ENCODE data around the gene UBE3D. TPM values are rescaled to one million over a fixed set of nuclear protein-coding genes. Genes with fewer than 3 reads are reported as not detected.

UBE3D gene, protein sequence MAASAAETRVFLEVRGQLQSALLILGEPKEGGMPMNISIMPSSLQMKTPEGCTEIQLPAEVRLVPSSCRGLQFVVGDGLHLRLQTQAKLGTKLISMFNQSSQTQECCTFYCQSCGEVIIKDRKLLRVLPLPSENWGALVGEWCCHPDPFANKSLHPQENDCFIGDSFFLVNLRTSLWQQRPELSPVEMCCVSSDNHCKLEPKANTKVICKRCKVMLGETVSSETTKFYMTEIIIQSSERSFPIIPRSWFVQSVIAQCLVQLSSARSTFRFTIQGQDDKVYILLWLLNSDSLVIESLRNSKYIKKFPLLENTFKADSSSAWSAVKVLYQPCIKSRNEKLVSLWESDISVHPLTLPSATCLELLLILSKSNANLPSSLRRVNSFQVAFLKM
- 7.7 and 13.4 TPM in 2 replicates for total RNA-seq

DNA sequence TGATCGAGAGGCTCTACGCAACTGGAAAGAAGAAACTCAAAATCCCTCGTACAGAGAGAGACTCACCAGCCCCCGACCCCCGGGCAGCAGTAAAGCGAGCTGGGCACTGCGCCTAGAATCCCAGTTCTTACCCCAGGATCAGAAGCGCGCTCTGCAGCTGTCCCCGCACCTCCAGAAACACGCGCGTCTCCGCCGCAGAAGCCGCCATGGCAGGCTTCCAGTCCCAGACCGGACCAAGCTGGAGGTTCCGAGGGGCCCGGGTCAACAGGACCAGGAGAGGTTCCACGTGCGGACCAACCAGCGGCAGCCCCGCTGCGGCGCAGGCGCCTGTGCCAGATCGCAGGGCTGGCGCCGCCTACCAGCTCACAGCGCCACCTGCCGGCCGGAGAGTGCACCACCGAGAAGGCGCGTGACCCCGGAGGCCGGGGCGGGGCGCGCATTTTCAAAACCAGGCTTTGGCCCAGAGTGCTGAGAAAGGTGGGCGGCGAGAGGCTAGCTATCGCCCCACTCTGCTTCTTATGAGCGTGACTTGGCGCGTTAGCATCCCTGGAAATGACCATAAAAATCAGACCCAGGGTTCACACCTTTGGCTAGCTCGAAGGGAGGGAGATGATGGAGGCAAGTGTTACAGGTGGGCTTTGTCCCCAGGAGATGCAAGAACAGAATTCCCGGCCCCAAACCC lies at the start of gene UBE3D:
Gene UBE3D (minus strand): TSS at position 331 of the 682 bp plus-strand sequence. CDS start 123 bp downstream, at position 208.

DNA sequence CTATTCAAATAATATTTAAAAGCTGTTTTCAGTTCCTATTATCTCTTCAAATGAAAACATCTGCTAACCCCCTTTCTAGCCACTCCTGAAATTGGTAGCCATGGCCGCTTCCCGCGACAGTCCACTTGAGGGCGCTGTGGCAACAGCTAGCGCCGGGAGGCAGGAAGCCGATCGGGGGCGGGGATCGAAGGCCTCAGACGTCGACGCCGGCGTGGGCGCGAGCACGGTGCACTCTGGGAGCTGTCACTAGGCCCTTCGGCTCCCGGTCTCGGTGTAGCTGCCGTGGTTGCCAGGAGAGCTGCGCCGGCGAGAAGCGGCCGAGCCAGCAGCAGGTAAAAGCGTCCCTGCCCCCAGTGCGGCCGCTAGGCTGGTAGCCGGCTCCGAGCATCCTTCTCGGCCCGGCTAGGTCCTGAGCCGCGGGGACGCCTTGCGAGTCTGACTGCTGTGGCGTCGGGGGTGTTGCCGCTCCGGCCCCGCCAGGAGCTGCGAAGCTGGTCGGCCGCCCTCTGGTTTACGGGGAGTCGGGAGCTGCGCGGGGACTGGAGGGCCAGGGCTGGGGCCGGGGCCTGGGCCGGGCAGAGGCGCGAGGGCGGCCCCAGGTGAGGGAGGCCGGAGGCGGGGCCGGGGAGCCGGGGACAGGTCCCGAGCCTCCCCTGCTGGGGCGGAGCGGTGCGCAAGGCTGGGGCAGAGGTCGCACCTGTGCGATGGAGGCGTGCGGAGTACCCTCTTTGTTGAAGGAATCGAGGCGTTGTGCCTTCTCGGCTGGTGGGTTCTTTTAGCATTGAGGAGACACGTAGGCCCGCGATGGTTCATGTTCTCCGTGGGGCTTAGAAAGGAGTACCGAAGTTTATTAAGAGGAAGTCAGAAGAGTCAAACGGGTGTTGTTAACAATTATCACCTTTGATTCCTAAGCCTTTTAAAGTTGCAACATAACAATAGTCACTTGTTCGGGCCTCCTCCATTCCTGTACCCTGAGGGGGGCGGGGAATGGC lies 2.1 kb upstream of the UBE3D start, which contains the start of gene DOP1A:
Gene DOP1A (plus strand): TSS at position 224 of the 992 bp plus-strand sequence. CDS start 29,307 bp downstream, outside the sequence.

Other genes starting within 250 kb of the UBE3D start
- 22.9 and 25.4 TPM in 2 replicates for gene DOP1A, start 1.8 kb upstream of the UBE3D start, total RNA-seq
- gene PGM3, start 127.4 kb upstream of the UBE3D start, total RNA-seq, result 46.7 and 84.3 TPM in 2 replicates
- 0.64 and 2.4 TPM in 2 replicates for gene RWDD2A, start 127.5 kb upstream of the UBE3D start, total RNA-seq